Duodenal mucosa (tissue), 2 donors: ENCODE results near the gene LIN9.

Experiments used
- H3K27ac ChIP-seq: one replicate; pipeline ENCODE4 v1.7.0; 2013; ENCODE audit warnings: low read depth, low read length
- H3K27me3 ChIP-seq, 2 donors: one replicate each; pipeline ENCODE4 v1.7.0; 2013; ENCODE audit warnings: low read length in 2 of 2, control low read depth in 1 of 2; ENCODE audit not compliant: insufficient read depth in 2 of 2, control insufficient read depth in 1 of 2
- H3K36me3 ChIP-seq, 2 donors: one replicate each; pipeline ENCODE4 v1.7.0; 2013; ENCODE audit warnings: low read length in 2 of 2, control low read depth in 1 of 2; ENCODE audit not compliant: insufficient read depth in 2 of 2, control insufficient read depth in 1 of 2
- H3K4me1 ChIP-seq, 2 donors: one replicate each; pipeline ENCODE4 v1.7.0; 2013; ENCODE audit warnings: low read length in 2 of 2, control low read depth in 1 of 2; ENCODE audit not compliant: insufficient read depth in 2 of 2, control insufficient read depth in 1 of 2
- H3K4me3 ChIP-seq, 2 donors: one replicate each; pipeline ENCODE4 v1.7.0; 2013; ENCODE audit warnings: low read length in 2 of 2, low read depth in 1 of 2
- H3K9ac ChIP-seq, 2 donors: one replicate each; pipeline ENCODE4 v1.7.0; 2013; ENCODE audit warnings: low read length in 2 of 2, low read depth in 1 of 2
- H3K9me3 ChIP-seq, 2 donors: one replicate each; pipeline ENCODE4 v1.7.0; 2013; ENCODE audit warnings: low read length in 2 of 2, control low read depth in 1 of 2; ENCODE audit not compliant: control insufficient read depth in 1 of 2

LIN9 gene

GRCh38 chr1:226306425-226306824 lies 2.5 kb downstream of the LIN9 start:
- Histone ChIP-seq H3K36me3 (no peaks in the 10 kb centered on the region), H3K4me3 (no peak overlapping the region), H3K9me3 (no peaks in the 10 kb centered on the region), H3K27ac (no peak overlapping the region), H3K4me1 (peaks cover 27 to 29% of the 10 kb centered on the region in 2 donors), H3K9ac (no peak overlapping the region), H3K27me3 (no peaks in the 10 kb centered on the region)

GRCh38 chr1:226305184-226305583 lies 3.8 kb downstream of the LIN9 start:
- Histone ChIP-seq H3K36me3 (peaks cover 0 to 3% of the 10 kb centered on the region in 2 donors), H3K27me3 (no peaks in the 10 kb centered on the region), H3K9me3 (no peaks in the 10 kb centered on the region), H3K27ac (no peak overlapping the region), H3K4me1 (peaks cover 16 to 17% of the 10 kb centered on the region in 2 donors), H3K9ac (no peak overlapping the region), H3K4me3 (no peak overlapping the region)

- Histone ChIP-seq H3K27me3 (no peaks in the 10 kb centered on the region), H3K27ac (no peak overlapping the region), H3K36me3 (peaks cover 0 to 7% of the 10 kb centered on the region in 2 donors)
Observed at GRCh38 chr1:226304291-226304955, 4.5 kb downstream of the LIN9 start.

GRCh38 chr1:226302731-226303130 lies 6.2 kb downstream of the LIN9 start:
- H3K9me3 ChIP-seq = no peaks in the 10 kb centered on the region
- peaks cover 0 to 16% of the 10 kb centered on the region in 2 donors for H3K36me3 ChIP-seq
- no peak overlapping the region for H3K4me3 ChIP-seq
- no peaks in the 10 kb centered on the region for H3K27me3 ChIP-seq
- peaks cover 4% of the 10 kb centered on the region in 2 donors for H3K4me1 ChIP-seq
- H3K9ac ChIP-seq = no peak overlapping the region
- no peak overlapping the region for H3K27ac ChIP-seq

More at GRCh38 chr1:226304291-226304955, 4.5 kb downstream of the LIN9 start:
- Histone ChIP-seq H3K9me3 (no peaks in the 10 kb centered on the region), H3K4me1 (peaks cover 10% of the 10 kb centered on the region in 2 donors), H3K4me3 (no peak overlapping the region), H3K9ac (no peak overlapping the region)

GRCh38 chr1:226296911-226297310 lies 12.1 kb downstream of the LIN9 start:
- Histone ChIP-seq H3K36me3 (peaks cover 9 to 27% of the 10 kb centered on the region in 2 donors), H3K27me3 (no peaks in the 10 kb centered on the region), H3K27ac (no peak overlapping the region), H3K4me3 (no peak overlapping the region), H3K4me1 (no peaks in the 10 kb centered on the region), H3K9me3 (no peaks in the 10 kb centered on the region), H3K9ac (no peak overlapping the region)

GRCh38 chr1:226293553-226293920 lies 15.4 kb downstream of the LIN9 start:
- H3K9ac ChIP-seq = no peak overlapping the region
- H3K9me3 ChIP-seq = no peaks in the 10 kb centered on the region
- no peaks in the 10 kb centered on the region for H3K27me3 ChIP-seq
- H3K4me1 ChIP-seq = no peaks in the 10 kb centered on the region
- no peak overlapping the region for H3K27ac ChIP-seq
- no peak overlapping the region for H3K4me3 ChIP-seq
- H3K36me3 ChIP-seq = peaks cover 9 to 17% of the 10 kb centered on the region in 2 donors

- H3K9ac ChIP-seq = no peak overlapping the region
- H3K27me3 ChIP-seq = no peaks in the 10 kb centered on the region
- H3K27ac ChIP-seq = no peak overlapping the region
- peaks cover 9 to 12% of the 10 kb centered on the region in 2 donors for H3K36me3 ChIP-seq
- H3K9me3 ChIP-seq = no peaks in the 10 kb centered on the region
- no peak overlapping the region for H3K4me3 ChIP-seq
- no peaks in the 10 kb centered on the region for H3K4me1 ChIP-seq
Observed at GRCh38 chr1:226292874-226293552, 16.0 kb downstream of the LIN9 start.

- Histone ChIP-seq H3K9ac (no peak overlapping the region), H3K9me3 (no peaks in the 10 kb centered on the region), H3K27me3 (no peaks in the 10 kb centered on the region), H3K4me3 (no peak overlapping the region), H3K36me3 (peaks cover 4 to 5% of the 10 kb centered on the region in 2 donors), H3K4me1 (no peaks in the 10 kb centered on the region), H3K27ac (no peak overlapping the region)
Observed at GRCh38 chr1:226287587-226287986, 21.4 kb downstream of the LIN9 start.

- no peak overlapping the region for H3K9ac ChIP-seq
- H3K27ac ChIP-seq = no peak overlapping the region
- H3K36me3 ChIP-seq = peaks cover 0 to 4% of the 10 kb centered on the region in 2 donors
- H3K27me3 ChIP-seq = no peaks in the 10 kb centered on the region
- no peaks in the 10 kb centered on the region for H3K4me1 ChIP-seq
- no peaks in the 10 kb centered on the region for H3K9me3 ChIP-seq
- no peak overlapping the region for H3K4me3 ChIP-seq
Observed at GRCh38 chr1:226281058-226281457, 27.9 kb downstream of the LIN9 start.

- H3K36me3 ChIP-seq = peaks cover 0 to 4% of the 10 kb centered on the region in 2 donors
- H3K4me3 ChIP-seq = no peak overlapping the region
- no peak overlapping the region for H3K27ac ChIP-seq
- H3K9me3 ChIP-seq = no peaks in the 10 kb centered on the region
- no peaks in the 10 kb centered on the region for H3K4me1 ChIP-seq
- H3K9ac ChIP-seq = no peak overlapping the region
- H3K27me3 ChIP-seq = no peaks in the 10 kb centered on the region
Observed at GRCh38 chr1:226279498-226279897, 29.5 kb downstream of the LIN9 start.
